WTC11 (cell line): Measurements from ENCODE around the gene PHTF1. TPM values are rescaled to one million over a fixed set of nuclear protein-coding genes. Genes with fewer than 3 reads are reported as not detected.

Experiments
- ATAC-seq: fragments of 200-7000 bp; cut with Tn5 transposase; 2 replicates; pipeline ENCODE4 v1.10.0; 2021; ENCODE audit warnings: mild to moderate bottlenecking, moderate library complexity
- CTCF ChIA-PET: fragments of 300-600 bp; sonication (Branson Sonifier 250); formaldehyde crosslinking; loops from one replicate; lab custom pipeline; 2021; ENCODE audit warnings: antibody characterized with exemption; lab: Charles Lee
- POLR2A ChIA-PET: fragments of 350-600 bp; sonication (Branson Sonifier 250); formaldehyde crosslinking; loops from one replicate; lab custom pipeline; 2021; ENCODE audit warnings: antibody characterized with exemption; lab: Charles Lee
- DNase-seq: peaks from one replicate; pipeline ENCODE4 v3.0.0; 2021; ENCODE audit warnings: low spot score
- H3K27ac Mint-ChIP-seq: 2 replicates; pipeline ENCODE4 v1.8.0; 2021; ENCODE audit warnings: mixed read lengths
- H3K27me3 Mint-ChIP-seq: 2 replicates; pipeline ENCODE4 v1.8.0; 2021; ENCODE audit warnings: low read depth, mild to moderate bottlenecking, moderate library complexity, mixed read lengths
- H3K36me3 Mint-ChIP-seq: 2 replicates; pipeline ENCODE4 v1.8.0; 2021; ENCODE audit warnings: mixed read lengths
- H3K4me1 Mint-ChIP-seq: 2 replicates; pipeline ENCODE4 v1.8.0; 2022; ENCODE audit warnings: mixed read lengths
- H3K4me3 Mint-ChIP-seq: 2 replicates; pipeline ENCODE4 v1.8.0; 2021; ENCODE audit warnings: mild to moderate bottlenecking, moderate library complexity, mixed read lengths
- H3K9me3 Mint-ChIP-seq: 2 replicates; pipeline ENCODE4 v1.8.0; 2021; ENCODE audit warnings: mixed read lengths
- CREB1 ChIP-seq: sonication (generic); formaldehyde crosslinking; IDR thresholded peaks from 2 replicates; pipeline ENCODE4 v1.8.0; 2023; ENCODE audit warnings: mild to moderate bottlenecking, missing genetic modification reagents
- CREM ChIP-seq: sonication (generic); formaldehyde crosslinking; IDR thresholded peaks from 2 replicates; pipeline ENCODE4 v1.8.1; 2022; ENCODE audit warnings: mild to moderate bottlenecking, missing genetic modification reagents, moderate library complexity
- ESRRA ChIP-seq: sonication (generic); formaldehyde crosslinking; IDR thresholded peaks from 2 replicates; pipeline ENCODE4 v1.8.1; 2022; ENCODE audit warnings: mild to moderate bottlenecking, missing genetic modification reagents, borderline replicate concordance
- FOXJ3 ChIP-seq: sonication (generic); formaldehyde crosslinking; IDR thresholded peaks from 2 replicates; pipeline ENCODE4 v1.9.0; 2021; ENCODE audit warnings: missing genetic modification reagents, mild to moderate bottlenecking, borderline replicate concordance
- GRHL2 ChIP-seq: fragments of 250-450 bp; sonication (Bioruptor Pico); IDR thresholded peaks from 2 replicates; pipeline ENCODE4 v1.8.0; 2022; ENCODE audit warnings: mild to moderate bottlenecking, moderate library complexity; ENCODE audit not compliant: insufficient replicate concordance, severe bottlenecking
- HMGXB4 ChIP-seq: sonication (generic); formaldehyde crosslinking; IDR thresholded peaks from 2 replicates; pipeline ENCODE4 v1.8.1; 2023; ENCODE audit warnings: mild to moderate bottlenecking, moderate library complexity, missing genetic modification reagents
- JUN ChIP-seq: sonication (generic); formaldehyde crosslinking; IDR thresholded peaks from 2 replicates; pipeline ENCODE4 v1.8.0; 2023; ENCODE audit warnings: mild to moderate bottlenecking, missing genetic modification reagents
- MAX ChIP-seq: sonication (generic); formaldehyde crosslinking; IDR thresholded peaks from 2 replicates; pipeline ENCODE4 v1.8.0; 2022; ENCODE audit warnings: mild to moderate bottlenecking, missing genetic modification reagents
- MLX ChIP-seq: sonication (generic); formaldehyde crosslinking; IDR thresholded peaks from 2 replicates; pipeline ENCODE4 v1.8.1; 2023; ENCODE audit warnings: mild to moderate bottlenecking, missing genetic modification reagents, moderate library complexity
- MYBL2 ChIP-seq: sonication (generic); formaldehyde crosslinking; IDR thresholded peaks from 2 replicates; pipeline ENCODE4 v1.8.1; 2023; ENCODE audit warnings: mild to moderate bottlenecking, moderate library complexity, missing genetic modification reagents
- NFYB ChIP-seq: sonication (generic); formaldehyde crosslinking; conservative IDR thresholded peaks from 2 replicates; pipeline ENCODE4 v1.8.0; 2022; ENCODE audit warnings: low read depth, missing genetic modification reagents
- NR3C1 ChIP-seq: sonication (generic); formaldehyde crosslinking; conservative IDR thresholded peaks from 2 replicates; pipeline ENCODE4 v1.8.1; 2023; ENCODE audit warnings: low read depth, mild to moderate bottlenecking, missing genetic modification reagents
- OVOL2 ChIP-seq: fragments of 250-450 bp; sonication (Bioruptor Pico); IDR thresholded peaks from 2 replicates; pipeline ENCODE4 v1.9.0; 2021; ENCODE audit warnings: mild to moderate bottlenecking, borderline replicate concordance
- SMAD3 ChIP-seq: sonication (generic); formaldehyde crosslinking; IDR thresholded peaks from 2 replicates; pipeline ENCODE4 v1.8.0; 2022; ENCODE audit warnings: missing genetic modification reagents, mild to moderate bottlenecking, borderline replicate concordance
- SP1 ChIP-seq: sonication (generic); formaldehyde crosslinking; conservative IDR thresholded peaks from 2 replicates; pipeline ENCODE4 v1.8.1; 2022; ENCODE audit warnings: missing genetic modification reagents
- TEAD4 ChIP-seq: sonication (generic); formaldehyde crosslinking; IDR thresholded peaks from 2 replicates; pipeline ENCODE4 v1.8.0; 2022; ENCODE audit warnings: mild to moderate bottlenecking, missing genetic modification reagents
- TP53 ChIP-seq: sonication (generic); formaldehyde crosslinking; IDR thresholded peaks from 2 replicates; pipeline ENCODE4 v1.8.1; 2023; ENCODE audit warnings: mild to moderate bottlenecking, missing genetic modification reagents
- USF1 ChIP-seq: sonication (generic); formaldehyde crosslinking; IDR thresholded peaks from 2 replicates; pipeline ENCODE4 v1.8.0; 2022; ENCODE audit warnings: mild to moderate bottlenecking, missing genetic modification reagents
- USF2 ChIP-seq: sonication (generic); formaldehyde crosslinking; IDR thresholded peaks from 2 replicates; pipeline ENCODE4 v1.8.1; 2023; ENCODE audit warnings: mild to moderate bottlenecking, missing genetic modification reagents, moderate library complexity
- ZBTB43 ChIP-seq: sonication (generic); formaldehyde crosslinking; IDR thresholded peaks from 2 replicates; pipeline ENCODE4 v1.8.1; 2023; ENCODE audit warnings: mild to moderate bottlenecking, missing genetic modification reagents
- ZMAT4 ChIP-seq: fragments of 250-450 bp; sonication (Bioruptor Pico); IDR thresholded peaks from 2 replicates; pipeline ENCODE4 v1.9.0; 2021; ENCODE audit warnings: mild to moderate bottlenecking
- ZNF263 ChIP-seq: sonication (generic); formaldehyde crosslinking; IDR thresholded peaks from 2 replicates; pipeline ENCODE4 v1.8.1; 2022; ENCODE audit warnings: low read depth, mild to moderate bottlenecking, moderate library complexity, missing genetic modification reagents
- ZNF423 ChIP-seq: fragments of 250-450 bp; sonication (Bioruptor Pico); IDR thresholded peaks from 2 replicates; pipeline ENCODE4 v2.1.2; 2022; ENCODE audit warnings: mild to moderate bottlenecking, moderate library complexity
- ZNF425 ChIP-seq: fragments of 250-450 bp; sonication (Bioruptor Pico); conservative IDR thresholded peaks from 2 replicates; pipeline ENCODE4 v1.9.0; 2021; ENCODE audit warnings: mild to moderate bottlenecking
- ZSCAN18 ChIP-seq: fragments of 250-450 bp; sonication (Bioruptor Pico); IDR thresholded peaks from 2 replicates; pipeline ENCODE4 v2.1.2; 2022; ENCODE audit warnings: mild to moderate bottlenecking, moderate library complexity
- total RNA-seq: library from RNA; stranded (reverse); gene quantifications from 3 replicates; pipeline ENCODE4 v1.2.3, GENCODE V29; 2021

Gene PHTF1
- total RNA-seq, 1 experiment from 2014 or later = 28.7 TPM

GRCh38 chr1:113749402-113749801, 9.9 kb downstream of the PHTF1 start (continued):
- TF ChIP-seq ZNF425 (CRISPR knock-in tag) (no peak), HMGXB4 (no peak), ZNF263 (CRISPR knock-in tag) (no peak), USF1 (CRISPR knock-in tag) (no peak), NFYB (no peak), ZMAT4 (CRISPR knock-in tag) (no peak), OVOL2 (CRISPR knock-in tag) (no peak), SP1 (no peak), USF2 (no peak), ZSCAN18 (CRISPR knock-in tag) (no peak), CREM (CRISPR knock-in tag) (no peak), NR3C1 (CRISPR knock-in tag) (no peak), SMAD3 (CRISPR knock-in tag) (no peak), JUN (CRISPR knock-in tag) (no peak)
- TF ChIP-seq, all 79 proteins: peak for 0

- H3K4me1 Mint-ChIP-seq = no peaks in the 10 kb centered on the region
- no peaks in the 10 kb centered on the region for H3K27me3 Mint-ChIP-seq
- POLR2A ChIA-PET = no interaction called here
- no peak overlapping the region for H3K27ac Mint-ChIP-seq
- DNase-seq (no peak), ATAC-seq (no peak)
- no peak overlapping the region for H3K4me3 Mint-ChIP-seq
- H3K9me3 Mint-ChIP-seq = peaks cover 17% of the 10 kb centered on the region
- peaks cover 31% of the 10 kb centered on the region for H3K36me3 Mint-ChIP-seq
- CTCF ChIA-PET = no interaction called here
- TF ChIP-seq MAX (CRISPR knock-in tag) (no peak), GRHL2 (CRISPR knock-in tag) (no peak), MYBL2 (CRISPR knock-in tag) (no peak), MLX (CRISPR knock-in tag) (no peak), TEAD4 (CRISPR knock-in tag) (no peak), ZNF423 (no peak), CREB1 (CRISPR knock-in tag) (no peak), ZBTB43 (CRISPR knock-in tag) (no peak), ESRRA (CRISPR knock-in tag) (no peak), TP53 (CRISPR knock-in tag) (no peak), FOXJ3 (CRISPR knock-in tag) (no peak), HMGXB4 (no peak)
Measured at GRCh38 chr1:113747376-113747775, 11.9 kb downstream of the PHTF1 start.
